Adipose tissue (tissue), 3 donors: Measurements from ENCODE around the gene RSF1. TPM values are rescaled to one million over a fixed set of nuclear protein-coding genes. Genes with fewer than 3 reads are reported as not detected.

ENCODE experiments used
- H3K27ac ChIP-seq: one replicate; pipeline ENCODE4 v1.5.1; 2013; ENCODE audit warnings: low read depth, low read length
- WGBS, 3 donors: extraction: QIAGEN DNeasy Blood & Tissue Kit; methylation state at CpG; one replicate each; pipeline ENCODE4 v1.1.7; 2013; 5-methylcytosine and 5-hydroxymethylcytosine counted together
- polyA plus RNA-seq, 3 donors: library from polyadenylated mRNA; stranded (reverse); fragments of 200-250 nt; gene quantifications; one replicate each; pipeline ENCODE4 v1.2.3, GENCODE V29; 2013
- donor health status: healthy with polysubstance abuse.
- donor health status: Bipolar disorder and iron deficiency.
- donor health status: healthy.

The RSF1 gene
- polyA plus RNA-seq, 3 donors: 5.9 to 13.5 (median 10.5) TPM

DNA sequence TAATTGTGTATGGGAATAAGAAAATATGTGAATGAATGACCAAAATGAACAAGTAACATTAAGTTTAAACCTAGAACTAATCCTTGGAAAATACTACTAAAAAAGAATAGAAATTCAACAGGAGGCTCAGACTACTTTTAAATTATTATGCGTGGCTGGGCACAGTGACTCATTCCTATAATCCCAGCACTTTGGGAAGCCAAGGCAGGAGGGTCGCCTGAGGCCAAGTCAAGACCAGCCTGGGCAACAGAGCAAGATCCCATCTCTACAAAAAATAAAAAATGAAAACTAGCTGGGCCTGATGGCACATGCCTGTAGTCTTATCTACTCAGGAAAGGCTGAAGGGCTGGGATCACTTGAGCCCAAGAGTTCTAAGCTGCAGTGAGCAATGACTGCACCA, 97.5 kb downstream of the RSF1 start:
- 97 to 100% (median 98%) methylated on average over 2 of the region's 2 CpGs for WGBS, 3 donors

DNA sequence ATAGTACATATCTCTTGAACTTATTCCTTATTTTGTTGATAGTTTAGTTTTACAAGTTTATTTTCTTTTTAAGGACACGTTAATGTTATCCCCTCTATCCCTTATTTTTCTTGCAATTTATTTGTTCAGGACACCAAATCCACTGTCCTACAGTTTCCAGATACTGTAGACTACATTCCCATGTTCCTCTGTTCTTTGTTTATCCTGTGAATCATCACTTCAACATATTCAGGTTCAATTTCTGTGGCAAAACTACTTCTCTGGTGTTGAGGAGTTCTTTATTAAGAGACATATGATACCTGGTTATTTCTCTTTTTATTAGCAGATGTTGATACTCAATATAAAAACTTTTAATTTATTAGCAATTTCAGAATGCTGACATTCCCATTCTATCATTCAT, 110.2 kb downstream of the RSF1 start:
- no peak overlapping the region for H3K27ac ChIP-seq
- 68 to 97% (median 96%) methylated on average over 1 of the region's 1 CpG for WGBS, 3 donors

More for the DNA sequence above, 97.5 kb downstream of the RSF1 start:
- H3K27ac ChIP-seq: no peak overlapping the region

DNA sequence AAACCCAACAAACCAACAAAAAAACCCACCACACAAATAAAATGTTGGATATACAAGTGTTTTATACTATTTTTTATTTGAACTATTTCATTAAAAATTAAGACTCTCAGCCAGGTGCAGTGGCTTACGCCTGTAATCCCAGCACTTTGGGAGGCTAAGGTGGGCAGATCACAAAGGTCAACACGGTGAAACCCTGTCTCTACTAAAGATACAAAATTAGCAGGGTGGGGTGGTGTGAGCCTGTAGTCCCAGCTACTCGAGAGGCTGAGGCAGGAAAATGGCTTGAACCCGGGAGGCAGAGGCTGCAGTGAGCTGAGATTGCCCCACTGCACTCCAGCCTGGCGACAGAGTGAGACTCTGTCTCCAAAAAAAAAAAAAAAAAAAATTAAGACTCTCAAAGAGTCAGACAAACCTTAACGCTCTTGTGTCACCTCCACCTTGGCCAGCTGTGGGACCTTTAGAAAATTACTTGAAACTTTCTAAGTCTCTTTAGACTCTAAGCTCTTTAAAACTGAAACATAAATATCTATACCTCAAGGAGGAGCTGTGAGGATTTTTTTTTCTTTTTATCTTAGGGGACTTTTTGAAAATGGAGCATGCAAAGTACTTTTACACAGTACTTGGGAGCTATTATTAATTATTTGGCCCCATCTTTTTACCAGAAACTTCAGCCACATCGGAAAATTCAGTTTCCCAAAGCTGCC, 114.5 kb downstream of the RSF1 start:
- H3K27ac ChIP-seq: no peak overlapping the region
- 96 to 97% (median 96%) methylated on average over 7 of the region's 7 CpGs for WGBS, 3 donors

GRCh38 chr11:77705195-77705875, 115.2 kb downstream of the RSF1 start:
- 87 to 94% (median 91%) methylated on average over 4 of the region's 4 CpGs for WGBS, 3 donors
- no peak overlapping the region for H3K27ac ChIP-seq

- WGBS, 3 donors: 96 to 97% (median 97%) methylated on average over 3 of the region's 3 CpGs
- no peak overlapping the region for H3K27ac ChIP-seq
Measured at GRCh38 chr11:77704029-77704428, 116.5 kb downstream of the RSF1 start.

DNA sequence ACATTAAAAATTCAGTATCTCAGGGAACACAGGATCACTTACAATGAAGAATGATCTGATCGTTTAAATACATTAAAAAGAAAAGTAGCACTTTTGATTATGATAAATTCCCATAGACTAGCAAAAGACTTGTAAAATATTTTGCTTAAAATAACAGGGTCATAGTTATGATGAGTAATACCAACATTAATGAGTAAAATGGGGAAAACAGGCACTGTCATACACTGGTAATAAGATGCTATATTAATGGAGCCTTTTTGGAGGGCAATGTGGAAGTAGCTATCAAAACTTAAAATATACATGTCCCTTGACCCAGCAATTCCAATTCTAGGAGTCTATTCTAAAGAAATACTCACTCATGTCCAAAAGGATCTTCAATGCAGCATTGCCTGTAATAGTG, 121.1 kb downstream of the RSF1 start:
- 82 to 93% (median 85%) methylated on average over 1 of the region's 1 CpG for WGBS, 3 donors
- H3K27ac ChIP-seq: no peak overlapping the region

GRCh38 chr11:77698896-77699295, 121.6 kb downstream of the RSF1 start:
- 92 to 95% (median 94%) methylated on average over 2 of the region's 2 CpGs for WGBS, 3 donors
- H3K27ac ChIP-seq: no peak overlapping the region

GRCh38 chr11:77697865-77698264, 122.7 kb downstream of the RSF1 start:
- H3K27ac ChIP-seq: no peak overlapping the region

DNA sequence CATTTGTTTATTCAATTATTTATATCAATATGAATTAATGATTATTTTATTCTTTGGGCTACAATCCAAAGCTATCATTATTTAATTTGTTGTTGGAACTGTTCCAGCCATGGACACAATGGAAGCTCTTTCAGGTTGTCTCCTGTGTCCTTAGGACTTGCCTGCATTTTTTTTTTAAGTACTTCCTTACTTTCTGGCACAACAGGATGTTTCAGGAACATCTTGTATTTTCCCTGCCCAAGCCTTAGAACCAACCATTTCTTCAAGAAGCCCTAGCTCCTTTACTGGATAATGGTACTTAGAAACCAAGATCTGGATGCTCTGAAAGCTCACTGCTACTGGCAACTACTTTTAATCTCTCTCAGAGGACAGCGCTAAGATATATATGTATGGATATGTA, 125.1 kb downstream of the RSF1 start:
- WGBS, 3 donors: 94 to 100% (median 98%) methylated on average over 1 of the region's 1 CpG
- H3K27ac ChIP-seq: no peak overlapping the region

DNA sequence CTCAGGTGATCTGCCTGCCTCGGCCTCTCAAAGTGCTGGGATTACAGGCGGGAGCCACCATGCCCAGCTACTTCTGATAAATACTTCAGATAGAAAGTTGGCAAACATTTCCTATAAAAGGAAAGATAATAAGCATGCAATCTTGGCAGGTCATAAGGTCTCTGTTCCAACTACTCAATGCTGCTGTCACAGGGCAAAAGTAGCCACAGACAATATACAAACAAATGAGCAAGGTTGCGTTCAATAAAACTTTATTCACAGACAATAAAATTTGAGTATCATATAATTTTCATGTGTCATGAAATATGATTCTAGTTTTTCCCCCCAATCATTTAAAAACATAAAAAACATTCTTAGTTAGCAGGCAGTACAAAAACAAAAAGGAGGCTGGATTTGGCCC, 129.9 kb downstream of the RSF1 start:
- H3K27ac ChIP-seq: no peak overlapping the region
- WGBS, 3 donors: 92 to 96% (median 92%) methylated on average over 3 of the region's 3 CpGs

- H3K27ac ChIP-seq: no peak overlapping the region
Measured at GRCh38 chr11:77687088-77687487, 133.4 kb downstream of the RSF1 start.

- H3K27ac ChIP-seq: no peak overlapping the region
- 94% methylated on average over 3 of the region's 3 CpGs for WGBS, 3 donors
Measured at GRCh38 chr11:77677138-77677537, 143.4 kb downstream of the RSF1 start.

DNA sequence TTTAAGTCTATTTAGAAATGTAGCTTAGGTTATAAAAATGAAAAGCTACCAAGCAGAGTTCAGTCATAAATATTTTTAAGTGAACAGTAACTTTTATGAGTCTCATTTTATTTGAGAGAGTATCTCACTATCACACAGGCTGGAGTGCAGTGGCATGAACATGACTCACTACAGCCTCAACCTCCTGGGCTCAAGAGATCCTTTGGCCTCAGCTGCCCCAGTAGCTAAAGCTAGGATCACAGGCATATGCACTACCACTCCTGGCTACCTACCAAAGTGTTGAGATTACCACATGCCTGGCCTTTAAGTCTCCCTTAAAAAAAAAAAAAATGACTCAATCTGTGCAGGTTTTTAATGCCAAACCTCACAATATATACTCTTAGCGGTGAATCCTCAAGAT, 148.3 kb downstream of the RSF1 start:
- 89 to 98% (median 90%) methylated on average over 1 of the region's 1 CpG for WGBS, 3 donors
- H3K27ac ChIP-seq: no peak overlapping the region

DNA sequence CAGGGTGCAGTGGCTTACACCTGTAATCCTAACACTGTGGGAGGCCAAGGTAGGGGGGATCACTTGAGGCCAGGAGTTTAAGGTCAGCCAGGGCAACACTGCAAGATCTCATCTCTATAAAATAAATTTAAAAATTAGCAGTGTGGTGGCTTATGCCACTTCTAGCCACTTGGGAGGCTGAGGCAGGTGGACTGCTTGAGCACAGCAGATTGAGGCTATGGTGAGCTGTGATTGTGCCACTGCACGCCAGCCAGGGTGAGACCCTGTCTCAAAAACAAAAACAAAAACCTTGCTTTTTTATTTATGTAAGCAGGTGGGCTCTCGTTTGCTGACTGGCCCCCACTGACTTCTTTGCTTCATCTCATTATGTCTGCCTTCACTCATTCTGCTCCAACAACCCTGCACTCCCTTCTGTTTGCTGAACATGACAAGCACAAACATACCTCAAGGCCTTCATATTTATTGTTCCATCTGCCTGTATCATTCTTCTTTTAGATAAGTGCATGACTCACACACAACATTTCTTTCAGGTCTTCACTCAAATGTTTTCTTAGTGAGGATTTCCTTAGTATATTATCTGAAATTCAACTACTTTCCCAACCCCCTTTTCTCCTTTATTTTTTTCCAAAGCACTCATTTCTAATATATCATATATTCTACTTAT, 150.5 kb downstream of the RSF1 start:
- no peak overlapping the region for H3K27ac ChIP-seq
- 60 to 98% (median 94%) methylated on average over 2 of the region's 2 CpGs for WGBS, 3 donors

DNA sequence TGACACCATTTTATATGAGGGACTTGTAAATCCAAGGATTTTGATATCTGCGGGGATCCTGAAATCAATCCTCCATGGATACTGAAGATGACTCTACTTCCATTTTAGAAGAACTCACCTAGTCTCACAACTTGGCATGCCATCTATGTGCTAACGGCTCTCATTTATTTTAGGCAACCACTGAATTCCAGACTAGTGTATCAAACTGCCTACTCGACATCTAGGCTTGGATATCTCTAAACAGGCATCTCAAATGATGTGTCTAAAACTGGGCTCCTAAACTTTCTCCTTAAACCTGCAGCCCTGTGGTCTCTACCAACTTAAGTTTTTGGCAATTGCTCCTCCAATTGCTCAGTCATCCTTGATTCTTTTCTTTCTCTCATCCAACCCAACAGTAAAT, 151.8 kb downstream of the RSF1 start:
- H3K27ac ChIP-seq: no peak overlapping the region
- WGBS, 3 donors: 84 to 97% (median 95%) methylated on average over 3 of the region's 3 CpGs

GRCh38 chr11:77665240-77665965, 155.1 kb downstream of the RSF1 start:
- no peak overlapping the region for H3K27ac ChIP-seq
- 78 to 86% (median 81%) methylated on average over 7 of the region's 7 CpGs for WGBS, 3 donors

DNA sequence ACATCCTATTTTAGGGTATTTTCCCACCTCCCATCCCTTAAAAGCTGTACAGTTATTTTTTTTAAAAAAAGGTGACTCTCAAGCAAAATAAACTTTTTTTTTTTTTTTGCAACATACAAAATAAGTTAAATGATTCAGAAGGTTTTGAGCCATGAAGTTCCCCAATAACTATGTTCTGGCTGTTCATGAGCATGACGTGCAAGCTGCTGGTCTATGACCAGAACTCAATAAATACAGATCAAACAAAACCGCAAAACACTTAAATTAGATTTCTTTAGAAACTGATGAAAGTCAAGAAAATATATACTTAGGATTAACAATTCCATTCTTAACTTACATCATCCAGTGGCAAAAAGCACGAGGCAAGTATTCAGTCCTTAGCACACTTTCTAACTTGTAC, 158.9 kb downstream of the RSF1 start:
- H3K27ac ChIP-seq: no peak overlapping the region
- 94 to 96% (median 95%) methylated on average over 3 of the region's 3 CpGs for WGBS, 3 donors

DNA sequence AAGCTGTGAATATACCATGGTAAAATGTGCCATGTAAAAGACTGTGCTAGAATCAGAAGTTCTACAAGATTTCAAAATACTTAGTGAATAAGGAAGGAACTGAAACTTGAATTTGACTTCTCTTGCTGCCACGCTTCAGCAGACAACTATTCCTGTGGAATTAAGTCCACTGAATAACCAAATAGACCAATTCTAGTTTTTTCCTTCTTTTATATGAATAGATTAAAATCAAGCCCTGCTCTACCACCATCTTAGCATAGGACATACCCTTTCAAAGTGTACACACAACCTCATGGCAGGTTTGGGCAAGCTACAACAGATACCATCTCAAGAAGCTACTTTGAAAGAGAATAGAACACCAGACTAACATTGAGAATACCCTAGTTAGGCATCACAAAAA, 159.6 kb downstream of the RSF1 start:
- WGBS, 3 donors: 62 to 81% (median 72%) methylated on average over 1 of the region's 1 CpG

More for the DNA sequence above, 159.6 kb downstream of the RSF1 start:
- no peak overlapping the region for H3K27ac ChIP-seq
